HEK293 (cell line): ENCODE measurements around the gene STON2.

ENCODE experiments used
- CTCF ChIA-PET: fragments of 350-600 bp; formaldehyde crosslinking; extraction: SDS; loops from one replicate; lab custom pipeline; 2021; ENCODE audit warnings: antibody characterized with exemption; lab: Yijun Ruan, JAX
- POLR2A ChIA-PET: fragments of 300-600 bp; formaldehyde crosslinking; extraction: SDS; loops from one replicate; lab custom pipeline; 2020; ENCODE audit warnings: antibody characterized with exemption, inconsistent platforms; lab: Yijun Ruan, JAX
- H3K27ac ChIP-seq: fragments of 200-500 bp; sonication (Bioruptor generic); 2 replicates; pipeline ENCODE4 v1.5.1; 2014; ENCODE audit warnings: low read depth, low read length, control low read depth, inconsistent platforms; ENCODE audit errors: extremely low read depth
- H3K36me3 ChIP-seq, 2 experiments: fragments of 200-500 bp in 1 of 2; sonication (Bioruptor generic) in 1 of 2; 1 replicate in 1 of 2; 2 replicates in 1 of 2; pipeline ENCODE4 v1.5.1; 2014 to 2017; ENCODE audit warnings: inconsistent platforms in 2 of 2, low read length in 2 of 2; ENCODE audit not compliant: control insufficient read depth in 2 of 2, insufficient read depth in 1 of 2
- H3K4me1 ChIP-seq: fragments of 200-500 bp; sonication (Bioruptor generic); 2 replicates; pipeline ENCODE4 v1.5.1; 2014; ENCODE audit warnings: mild to moderate bottlenecking, low read length, inconsistent platforms; ENCODE audit not compliant: control insufficient read depth, insufficient read depth
- H3K4me3 ChIP-seq: 2 replicates; pipeline ENCODE4 v1.5.1; 2011; ENCODE audit warnings: low read depth, mild to moderate bottlenecking, control low read depth, low read length, moderate library complexity
- H3K9me3 ChIP-seq: fragments of 200-500 bp; sonication (Bioruptor generic); 2 replicates; pipeline ENCODE4 v1.5.1; 2014; ENCODE audit warnings: low read depth, low read length, inconsistent platforms; ENCODE audit not compliant: control insufficient read depth, insufficient read depth
- ELK4 ChIP-seq: IDR thresholded peaks from 2 replicates; pipeline ENCODE4 v1.6.1; 2011; ENCODE audit warnings: mild to moderate bottlenecking, low read depth, low read length, borderline replicate concordance
- GFI1B ChIP-seq: fragments of 450-650 bp; formaldehyde crosslinking; IDR thresholded peaks from 2 replicates; pipeline ENCODE4 v1.5.1; 2016; ENCODE audit warnings: missing biosample characterization, missing genetic modification characterization
- HIC1 ChIP-seq: fragments of 450-650 bp; formaldehyde crosslinking; IDR thresholded peaks from 2 replicates; pipeline ENCODE4 v1.5.1; 2016; ENCODE audit warnings: missing biosample characterization, missing genetic modification characterization
- KLF8 ChIP-seq: fragments of 450-650 bp; formaldehyde crosslinking; IDR thresholded peaks from 2 replicates; pipeline ENCODE4 v1.5.1; 2016; ENCODE audit warnings: missing biosample characterization, missing genetic modification characterization
- PRDM1 ChIP-seq: fragments of 450-650 bp; formaldehyde crosslinking; IDR thresholded peaks from 2 replicates; pipeline ENCODE4; 2016; ENCODE audit warnings: missing biosample characterization, missing genetic modification characterization
- PRDM10 ChIP-seq: fragments of 450-650 bp; formaldehyde crosslinking; IDR thresholded peaks from 2 replicates; pipeline ENCODE4 v1.5.1; 2016; ENCODE audit warnings: missing biosample characterization, missing genetic modification characterization
- RBAK ChIP-seq: fragments of 450-650 bp; formaldehyde crosslinking; IDR thresholded peaks from 2 replicates; pipeline ENCODE4 v1.5.1; 2016; ENCODE audit warnings: missing biosample characterization, missing genetic modification characterization
- SP3 ChIP-seq: fragments of 450-650 bp; formaldehyde crosslinking; IDR thresholded peaks from 2 replicates; pipeline ENCODE4 v1.5.1; 2016; ENCODE audit warnings: missing biosample characterization, missing genetic modification characterization
- WT1 ChIP-seq: fragments of 450-650 bp; formaldehyde crosslinking; IDR thresholded peaks from 2 replicates; pipeline ENCODE4 v1.5.1; 2016; ENCODE audit warnings: missing biosample characterization, missing genetic modification characterization
- YY2 ChIP-seq: fragments of 450-650 bp; formaldehyde crosslinking; IDR thresholded peaks from 2 replicates; pipeline ENCODE4 v1.5.1; 2016; ENCODE audit warnings: missing biosample characterization, missing genetic modification characterization
- ZBTB10 ChIP-seq: fragments of 450-650 bp; formaldehyde crosslinking; IDR thresholded peaks from 2 replicates; pipeline ENCODE4 v1.5.1; 2016; ENCODE audit warnings: missing biosample characterization, missing genetic modification characterization
- ZNF155 ChIP-seq: fragments of 450-650 bp; formaldehyde crosslinking; IDR thresholded peaks from 2 replicates; pipeline ENCODE4 v1.5.1; 2016; ENCODE audit warnings: missing biosample characterization, missing genetic modification characterization
- ZNF221 ChIP-seq: fragments of 450-650 bp; formaldehyde crosslinking; IDR thresholded peaks from 2 replicates; pipeline ENCODE4 v1.5.1; 2017; ENCODE audit warnings: missing biosample characterization, missing genetic modification characterization, borderline replicate concordance
- ZNF311 ChIP-seq: fragments of 450-650 bp; formaldehyde crosslinking; IDR thresholded peaks from 2 replicates; pipeline ENCODE4 v1.5.1; 2017; ENCODE audit warnings: missing biosample characterization, missing genetic modification characterization, borderline replicate concordance
- ZNF335 ChIP-seq: fragments of 450-650 bp; formaldehyde crosslinking; conservative IDR thresholded peaks from 2 replicates; pipeline ENCODE4 v1.5.1; 2016; ENCODE audit warnings: missing biosample characterization, missing genetic modification characterization
- ZNF362 ChIP-seq: fragments of 450-650 bp; formaldehyde crosslinking; IDR thresholded peaks from 2 replicates; pipeline ENCODE4 v1.5.1; 2016; ENCODE audit warnings: missing biosample characterization, missing genetic modification characterization
- ZNF416 ChIP-seq: fragments of 450-650 bp; formaldehyde crosslinking; IDR thresholded peaks from 2 replicates; pipeline ENCODE4 v1.5.1; 2016; ENCODE audit warnings: missing biosample characterization, missing genetic modification characterization
- ZNF426 ChIP-seq: fragments of 450-650 bp; formaldehyde crosslinking; IDR thresholded peaks from 2 replicates; pipeline ENCODE4 v1.5.1; 2017; ENCODE audit warnings: missing biosample characterization, missing genetic modification characterization, mild to moderate bottlenecking, inconsistent platforms, moderate library complexity
- ZNF521 ChIP-seq: fragments of 450-650 bp; formaldehyde crosslinking; IDR thresholded peaks from 2 replicates; pipeline ENCODE4 v1.5.1; 2017; ENCODE audit warnings: missing biosample characterization, mild to moderate bottlenecking, missing genetic modification characterization
- ZNF664 ChIP-seq: fragments of 450-650 bp; formaldehyde crosslinking; IDR thresholded peaks from 2 replicates; pipeline ENCODE4 v1.5.1; 2016; ENCODE audit warnings: missing biosample characterization, missing genetic modification characterization
- ZNF707 ChIP-seq: fragments of 450-650 bp; formaldehyde crosslinking; IDR thresholded peaks from 2 replicates; pipeline ENCODE4 v1.5.1; 2016; ENCODE audit warnings: missing biosample characterization, missing genetic modification characterization
- ZSCAN16 ChIP-seq: fragments of 450-650 bp; formaldehyde crosslinking; IDR thresholded peaks from 2 replicates; pipeline ENCODE4 v1.5.1; 2016; ENCODE audit warnings: missing biosample characterization, missing genetic modification characterization

STON2 gene

GRCh38 chr14:81313775-81314429 is 86.2 kb downstream of the STON2 start:
- no peak for TF ChIP-seq KLF8 (tag by site-specific recombination)
- TF ChIP-seq ZSCAN16 (tag by site-specific recombination) = no peak
- no peak for TF ChIP-seq SP3 (tag by site-specific recombination)
- no peak for TF ChIP-seq ZNF311 (tag by site-specific recombination)
- TF ChIP-seq ZNF362 = no peak
- TF ChIP-seq ZBTB10 (tag by site-specific recombination) = no peak
- no peak for TF ChIP-seq HIC1 (tag by site-specific recombination)
- no peak for TF ChIP-seq ZNF416 (tag by site-specific recombination)
- TF ChIP-seq ZNF221 = no peak
- TF ChIP-seq WT1 = no peak
- TF ChIP-seq ZNF664 = no peak
- TF ChIP-seq ZNF155 = no peak
- TF ChIP-seq, all 188 proteins: peak for 0
- Histone ChIP-seq H3K4me1 (no peaks in the 10 kb centered on the region), H3K9me3 (no peaks in the 10 kb centered on the region), H3K27ac (no peak overlapping the region), H3K36me3 (no peaks in the 10 kb centered on the region), H3K4me3 (no peak overlapping the region)
- ChIA-PET CTCF (interaction anchor here (0.8 kb wide), 1 partner anchor 139 kb away, joined by 3 read pairs; no protein-coding TSS in a partner anchor), POLR2A (no interaction called here)

GRCh38 chr14:81313200-81313599 is 86.9 kb downstream of the STON2 start:
- H3K4me3 ChIP-seq = no peak overlapping the region
- TF ChIP-seq RBAK (tag by site-specific recombination) = no peak
- TF ChIP-seq PRDM1 = no peak
- no peak for TF ChIP-seq ZNF335 (tag by site-specific recombination)
- TF ChIP-seq ZNF521 (tag by site-specific recombination) = no peak
- no peaks in the 10 kb centered on the region for H3K4me1 ChIP-seq
- no peaks in the 10 kb centered on the region for H3K36me3 ChIP-seq
- CTCF ChIA-PET = no interaction called here
- H3K27ac ChIP-seq = no peak overlapping the region
- no peaks in the 10 kb centered on the region for H3K9me3 ChIP-seq
- POLR2A ChIA-PET = no interaction called here

- CTCF ChIA-PET = no interaction called here
- Histone ChIP-seq H3K27ac (no peak overlapping the region), H3K36me3 (no peaks in the 10 kb centered on the region), H3K4me3 (no peak overlapping the region), H3K4me1 (no peaks in the 10 kb centered on the region), H3K9me3 (no peaks in the 10 kb centered on the region)
- POLR2A ChIA-PET = no interaction called here
- TF ChIP-seq ZNF707 (tag by site-specific recombination) = no peak
- TF ChIP-seq GFI1B (tag by site-specific recombination) = no peak
- TF ChIP-seq ZNF426 (tag by site-specific recombination) = no peak
- TF ChIP-seq YY2 (tag by site-specific recombination) = no peak
- TF ChIP-seq ELK4 = no peak
- TF ChIP-seq PRDM10 (tag by site-specific recombination) = no peak
These were observed 87.7 kb downstream of the STON2 start for GRCh38 chr14:81312289-81312876.
